ENCODE measurements around the gene TMEM163.

- TF ChIP-seq EP300 (IDR thresholded peaks at IDR 0.05) (no peak), CTCF (IDR thresholded peaks at IDR 0.05) (no peak), POLR2AphosphoS5 (IDR thresholded peaks at IDR 0.05) (no peak), POLR2A (IDR thresholded peaks at IDR 0.05; ENCODE audit: low read depth) (no peak)
Measured at GRCh38 chr2:134417968-134418582, 300.7 kb downstream of the TMEM163 start.

Data from esophagus muscularis mucosa (tissue), 4 donors.